Ureter (tissue), 1 donor: ENCODE measurements around the gene EIF3F. TPM values are rescaled to one million over a fixed set of nuclear protein-coding genes. Genes with fewer than 3 reads are reported as not detected.

Experiments used
- DNase-seq: peaks from one replicate; pipeline ENCODE4 v3.0.0-alpha.2; 2020; ENCODE audit warnings: low spot score
- total RNA-seq: library from RNA; stranded (reverse); gene quantifications from one replicate; pipeline ENCODE4 v1.2.4, GENCODE V29; 2023
- donor health status: DM: yes; HTN: yes; CAD: no.

Gene EIF3F, protein sequence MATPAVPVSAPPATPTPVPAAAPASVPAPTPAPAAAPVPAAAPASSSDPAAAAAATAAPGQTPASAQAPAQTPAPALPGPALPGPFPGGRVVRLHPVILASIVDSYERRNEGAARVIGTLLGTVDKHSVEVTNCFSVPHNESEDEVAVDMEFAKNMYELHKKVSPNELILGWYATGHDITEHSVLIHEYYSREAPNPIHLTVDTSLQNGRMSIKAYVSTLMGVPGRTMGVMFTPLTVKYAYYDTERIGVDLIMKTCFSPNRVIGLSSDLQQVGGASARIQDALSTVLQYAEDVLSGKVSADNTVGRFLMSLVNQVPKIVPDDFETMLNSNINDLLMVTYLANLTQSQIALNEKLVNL
- 247 TPM for total RNA-seq

GRCh38 chr11:7986768-7987559, at the start of gene EIF3F:
Gene EIF3F (plus strand): TSS chr11:7987337. CDS start chr11:7987353, 16 bp downstream.
- peak; percentile 96 for DNase-seq

GRCh38 chr11:7941146-7941545, 46.0 kb upstream of the EIF3F start:
- DNase-seq = no peak

GRCh38 chr11:7941608-7942007, 45.5 kb upstream of the EIF3F start, which contains the start of gene OR10A3:
Gene OR10A3 (minus strand): TSS chr11:7941708. CDS start chr11:7939520, 2,188 bp downstream.
- no peak for DNase-seq

DNA sequence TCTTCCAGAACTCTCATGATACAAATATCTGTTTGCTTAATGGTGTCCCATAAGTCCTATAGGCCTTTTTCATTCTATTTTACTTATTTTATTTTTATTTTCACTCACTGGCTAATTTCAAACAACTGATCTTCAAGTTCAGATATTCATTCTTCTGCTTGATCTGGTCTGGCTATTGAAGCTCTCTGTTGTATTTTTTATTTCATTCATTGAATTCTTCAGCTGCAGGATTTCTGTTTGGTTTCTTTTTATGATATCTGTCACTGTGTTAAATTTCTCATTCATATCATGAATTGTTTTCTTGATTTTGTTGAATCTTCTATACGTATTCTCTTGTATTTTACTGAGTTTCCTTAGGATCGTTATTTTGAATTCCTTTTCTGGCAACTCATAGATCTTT, 43.0 kb upstream of the EIF3F start:
- DNase-seq = no peak

DNA sequence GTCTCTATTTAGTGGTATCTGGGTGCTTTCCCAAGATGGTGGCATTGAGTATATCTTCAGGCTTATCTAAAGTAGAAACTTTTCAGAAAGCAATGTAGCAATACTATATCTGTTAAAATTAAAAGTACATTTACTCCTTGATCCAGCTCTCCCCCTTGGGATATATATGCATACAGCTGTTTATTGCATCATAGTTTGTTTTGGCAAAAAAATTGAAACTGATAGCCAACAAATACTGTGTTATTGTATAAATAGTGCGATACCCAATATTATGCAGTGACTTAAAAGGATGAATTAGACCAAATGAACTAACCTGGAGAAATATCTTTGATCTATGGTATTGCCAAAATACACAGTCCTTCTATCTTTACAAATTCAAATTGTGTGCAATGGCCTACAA, 37.2 kb upstream of the EIF3F start:
- DNase-seq = no peak

GRCh38 chr11:7955191-7955590, 31.9 kb upstream of the EIF3F start:
- DNase-seq = no peak

DNA sequence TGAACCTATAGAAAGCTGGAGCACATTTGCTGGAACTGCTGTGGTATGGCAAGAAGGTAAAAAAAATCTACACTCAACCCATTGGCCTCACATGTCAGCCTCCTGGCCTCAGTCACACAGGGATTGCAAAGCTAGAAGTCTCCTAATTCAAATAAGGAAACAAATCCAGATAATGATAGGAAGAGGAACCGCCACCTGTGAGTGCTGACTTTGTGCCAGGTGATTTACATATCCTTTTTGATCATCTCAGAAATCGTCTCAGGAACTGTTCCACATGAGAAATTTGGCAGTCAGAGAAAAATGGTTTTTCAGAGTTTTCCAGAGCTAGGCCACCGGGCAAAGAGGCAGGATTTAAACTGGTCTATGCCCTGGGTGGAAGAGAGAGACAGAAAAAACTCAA, 22.9 kb upstream of the EIF3F start:
- DNase-seq = no peak

- DNase-seq = no peak
These were observed 22.3 kb upstream of the EIF3F start for GRCh38 chr11:7964873-7965272.

DNA sequence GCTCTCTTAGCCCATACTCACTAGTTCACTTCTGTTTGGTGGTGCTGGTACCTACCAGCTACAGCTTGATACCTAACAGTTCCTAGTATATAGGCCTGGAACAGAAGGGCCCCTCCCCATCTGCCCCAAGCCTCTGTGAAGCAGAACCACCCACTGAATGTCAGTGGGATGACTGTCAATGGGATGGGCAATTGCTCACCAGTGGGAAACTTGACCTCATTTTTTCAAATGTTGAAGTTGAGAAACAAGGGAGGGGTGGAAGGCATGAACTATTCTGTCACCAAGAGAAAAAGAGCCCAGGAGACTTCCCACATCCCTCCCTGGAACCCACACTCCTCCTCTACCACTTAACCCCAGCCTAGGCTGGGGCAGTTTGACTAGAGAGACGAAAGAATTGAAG, 21.8 kb upstream of the EIF3F start, which contains the start of gene NLRP10:
TSS of gene NLRP10 (minus strand) at position 62 of the 400 bp plus-strand sequence. CDS start 1,952 bp downstream, outside the sequence.
- no peak for DNase-seq

DNA sequence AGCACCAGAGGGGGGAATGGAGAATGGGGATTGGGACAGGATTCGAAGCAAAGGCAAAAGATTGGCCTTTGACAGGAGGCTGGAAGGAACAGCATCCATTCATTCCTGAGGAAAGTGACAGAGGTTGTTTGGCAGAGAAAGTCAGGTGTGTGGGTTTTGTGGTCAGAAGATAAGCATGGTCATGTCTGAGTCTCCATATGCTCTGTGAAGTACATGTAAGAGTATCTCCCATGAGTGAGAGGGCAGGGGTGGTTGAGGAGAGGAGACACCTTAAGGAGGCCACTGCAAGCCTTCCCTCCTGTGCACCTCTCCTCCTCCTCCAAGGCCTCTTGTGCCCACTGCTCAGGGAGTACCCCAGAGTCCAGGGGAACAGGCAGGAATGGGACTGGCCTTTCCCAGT, 20.0 kb upstream of the EIF3F start:
- DNase-seq = no peak

DNA sequence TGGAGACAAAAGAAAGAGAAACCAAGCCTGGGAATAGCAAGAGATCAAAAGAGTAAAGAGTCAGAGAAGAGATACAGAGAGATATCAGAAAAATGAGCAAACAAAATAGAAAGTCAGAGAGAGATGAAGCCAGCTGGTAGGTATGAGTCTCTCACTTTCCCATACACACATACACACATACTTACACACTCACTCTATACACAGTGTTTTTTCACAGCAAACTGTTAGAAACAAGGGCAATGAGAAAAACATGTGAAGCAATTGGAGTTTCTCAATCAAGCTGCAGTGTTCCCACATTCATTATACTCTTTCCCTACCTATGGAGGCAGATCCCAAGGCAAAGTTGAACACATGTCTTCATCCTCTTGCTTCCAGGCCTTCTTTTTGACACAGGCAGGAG, 19.3 kb upstream of the EIF3F start:
- no peak for DNase-seq

GRCh38 chr11:7968686-7969085, 18.5 kb upstream of the EIF3F start:
- DNase-seq = no peak

DNA sequence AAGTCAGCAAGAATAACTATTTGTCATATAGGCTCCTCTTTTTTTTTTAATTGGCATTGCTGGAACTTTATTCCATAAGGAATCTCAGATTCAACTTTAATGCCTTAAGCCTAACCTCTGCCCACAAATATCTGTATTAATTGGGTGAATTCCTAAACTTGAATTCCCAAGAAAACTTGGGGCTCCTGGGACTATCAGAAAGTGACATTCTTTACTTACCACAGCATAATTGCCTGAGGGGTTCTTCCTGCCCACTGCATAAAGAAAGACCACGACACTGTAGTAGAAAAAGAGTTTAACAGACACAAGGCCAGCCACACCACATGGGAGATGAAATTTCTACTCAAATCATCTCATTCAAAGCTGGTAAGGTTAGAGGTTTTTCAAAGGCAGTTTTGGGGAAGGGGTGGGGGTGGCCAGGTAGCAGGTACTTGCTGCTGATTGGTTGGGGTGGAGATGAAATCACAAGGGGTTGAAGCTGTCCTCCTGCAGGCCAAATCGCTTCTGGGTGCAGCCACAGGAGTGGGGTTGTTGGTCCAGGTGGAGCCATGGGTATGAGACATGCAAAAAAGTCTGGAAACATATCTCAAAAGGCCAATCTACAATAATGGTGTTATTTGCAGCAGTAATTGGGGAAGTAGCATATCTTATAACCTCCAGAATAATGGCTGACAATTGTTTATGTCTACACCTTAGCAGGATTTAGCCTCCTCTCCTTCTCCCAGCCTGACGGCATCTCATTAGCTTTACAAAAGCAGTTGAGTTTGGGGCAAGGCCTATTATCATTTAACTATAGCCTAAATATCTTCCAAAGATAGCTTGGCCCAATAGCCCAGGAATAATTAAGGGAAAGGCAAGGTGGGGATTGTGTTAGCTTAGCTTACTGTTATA, 17.1 kb upstream of the EIF3F start:
- DNase-seq = no peak

DNA sequence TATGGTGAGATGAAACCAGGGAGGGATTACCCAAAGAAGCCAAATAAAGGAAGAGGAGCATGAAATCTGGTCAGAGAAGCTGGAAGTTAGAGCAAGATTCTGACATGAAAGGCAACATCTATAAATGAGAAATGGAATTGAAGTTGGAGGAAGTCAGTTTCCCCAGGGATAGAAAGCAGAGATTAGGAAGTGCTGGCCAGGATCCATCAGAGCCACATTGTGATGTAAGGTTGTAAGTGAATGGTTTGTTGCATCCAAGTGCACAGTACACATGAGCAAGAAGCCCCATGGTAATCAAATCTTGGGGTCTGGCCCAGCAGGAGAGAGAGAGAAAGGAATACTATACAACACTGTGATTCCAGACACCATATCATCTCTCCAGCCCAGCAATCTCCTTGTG, 15.3 kb upstream of the EIF3F start:
- no peak for DNase-seq

- DNase-seq = no peak
These were observed 14.1 kb upstream of the EIF3F start for GRCh38 chr11:7973011-7973410.

DNA sequence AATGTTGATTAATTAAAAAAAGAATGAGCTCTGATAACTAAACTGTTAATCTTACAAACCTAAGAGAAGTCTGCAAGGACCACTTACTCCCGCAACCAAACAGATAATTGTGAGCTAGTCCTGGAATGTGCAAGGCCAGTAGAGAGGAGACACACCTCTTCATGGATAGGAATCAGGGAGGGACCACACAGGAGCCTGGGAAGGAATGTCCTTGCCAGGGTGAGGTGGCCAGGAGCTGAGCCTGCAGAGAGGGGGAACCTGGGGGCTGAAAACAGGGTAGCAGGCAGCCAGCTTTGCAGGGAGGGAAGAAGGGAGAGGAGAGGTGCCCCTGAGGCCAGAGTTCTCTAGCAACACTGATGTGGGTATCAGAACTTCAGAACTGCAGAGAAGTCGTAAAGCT, 12.5 kb upstream of the EIF3F start:
- no peak for DNase-seq

DNA sequence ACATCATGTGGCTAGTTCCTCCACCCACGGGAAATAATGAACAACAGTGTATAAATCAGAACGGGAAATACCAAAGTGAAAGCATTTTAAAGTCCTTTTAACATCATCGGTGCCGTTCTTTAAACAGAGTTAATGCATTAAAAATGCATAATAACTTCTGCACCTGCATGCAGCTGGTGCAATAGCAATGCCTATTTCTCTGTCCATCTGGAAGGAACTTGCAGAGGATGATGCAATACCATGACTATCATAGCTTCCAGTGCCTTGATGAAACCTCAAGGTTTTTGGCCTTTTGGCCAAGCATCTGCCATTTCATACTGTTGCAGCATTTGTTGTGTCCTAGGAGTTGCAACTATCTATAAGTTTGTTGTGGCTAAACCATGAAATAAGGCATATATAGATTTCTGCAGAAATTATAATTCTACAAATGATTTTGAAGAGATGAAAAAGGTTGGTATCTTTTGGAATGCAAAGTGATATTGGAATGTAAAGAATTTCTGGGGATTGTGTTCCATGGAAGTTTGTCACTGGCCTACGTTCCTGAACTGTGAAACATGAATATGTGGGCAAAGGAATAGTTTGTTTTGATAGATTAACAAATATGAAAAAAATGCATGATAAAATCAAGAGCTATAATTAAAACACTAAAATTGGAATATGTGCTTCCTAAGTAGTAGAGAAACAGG, 9.8 kb upstream of the EIF3F start:
- DNase-seq = no peak

DNA sequence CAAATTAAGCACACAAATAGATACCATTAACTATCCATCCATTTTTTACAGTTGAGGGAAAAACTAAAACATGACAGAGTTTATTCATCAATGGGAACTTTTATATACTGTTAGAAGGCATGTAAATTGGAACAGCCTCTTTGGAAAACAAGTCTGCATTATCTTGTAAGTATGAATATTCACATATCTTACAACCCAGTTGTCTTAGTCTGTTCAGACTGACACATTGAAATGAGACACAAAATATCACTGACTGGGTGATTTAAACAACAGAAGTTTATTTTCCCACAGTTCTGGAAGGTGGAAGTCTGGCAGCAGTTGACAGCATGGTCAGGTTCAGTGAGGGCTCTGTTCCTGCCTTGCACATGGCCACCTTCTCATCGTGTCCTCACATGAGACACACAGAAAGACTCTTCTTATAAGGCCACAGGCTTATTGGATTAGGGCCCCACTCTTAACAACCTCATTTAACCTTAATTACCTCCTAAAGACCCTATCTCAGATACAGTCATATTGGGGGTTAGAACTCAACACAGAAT, 5.4 kb upstream of the EIF3F start:
- DNase-seq = no peak

- DNase-seq = no peak
These were observed 4.5 kb upstream of the EIF3F start for GRCh38 chr11:7982582-7983119.

- no peak for DNase-seq
These were observed 3.1 kb upstream of the EIF3F start for GRCh38 chr11:7983832-7984590.
